D721Med (cell line): ENCODE measurements around the gene SLC34A2.

ENCODE experiments used
- DNase-seq: peaks from one replicate; pipeline ENCODE4 v3.0.0; 2011; ENCODE audit warnings: low spot score; ENCODE audit not compliant: insufficient read length
- FAIRE-seq: peaks from 2 replicates; lab custom pipeline; 2011; peaks lifted over from hg19 to GRCh38; lab: Jason Lieb, UNC
- CTCF ChIP-seq: IDR thresholded peaks from 2 replicates; pipeline ENCODE4 v1.5.1; 2012; ENCODE audit warnings: mild to moderate bottlenecking, control low read depth; ENCODE audit not compliant: insufficient read depth; ENCODE audit errors: missing control alignments

The SLC34A2 gene

GRCh38 chr4:25722964-25723363, 67.3 kb downstream of the SLC34A2 start:
- no peak for TF ChIP-seq CTCF
- no peak for DNase-seq
- FAIRE-seq = no peak

GRCh38 chr4:25723409-25723808, 67.8 kb downstream of the SLC34A2 start:
- TF ChIP-seq CTCF = no peak
- DNase-seq (no peak), FAIRE-seq (no peak)

GRCh38 chr4:25725870-25726269, 70.2 kb downstream of the SLC34A2 start:
- no peak for DNase-seq
- no peak for FAIRE-seq
- no peak for TF ChIP-seq CTCF

GRCh38 chr4:25727711-25728493, 72.3 kb downstream of the SLC34A2 start:
- no peak for TF ChIP-seq CTCF
- DNase-seq (no peak), FAIRE-seq (no peak)
